Osteocyte (in vitro differentiated cells): ENCODE measurements around the gene MYLIP. TPM values are rescaled to one million over a fixed set of nuclear protein-coding genes. Genes with fewer than 3 reads are reported as not detected.

Experiments used
- DNase-seq: peaks from one replicate; pipeline ENCODE4 v3.0.0; 2021; ENCODE audit warnings: mixed read lengths; ENCODE audit not compliant: unreplicated experiment; ENCODE audit errors: extremely low spot score
- H3K27ac Mint-ChIP-seq: one replicate; pipeline ENCODE4 v1.8.0; 2021; ENCODE audit warnings: mild to moderate bottlenecking, mixed read lengths; ENCODE audit not compliant: unreplicated experiment
- H3K27me3 Mint-ChIP-seq: one replicate; pipeline ENCODE4 v1.8.0; 2021; ENCODE audit warnings: mixed read lengths; ENCODE audit not compliant: unreplicated experiment
- H3K36me3 Mint-ChIP-seq: one replicate; pipeline ENCODE4 v1.8.0; 2021; ENCODE audit warnings: mixed read lengths; ENCODE audit not compliant: unreplicated experiment
- H3K4me1 Mint-ChIP-seq: one replicate; pipeline ENCODE4 v1.8.0; 2021; ENCODE audit warnings: mixed read lengths; ENCODE audit not compliant: unreplicated experiment
- H3K4me3 Mint-ChIP-seq: one replicate; pipeline ENCODE4 v1.8.0; 2021; ENCODE audit warnings: mild to moderate bottlenecking, moderate library complexity, mixed read lengths; ENCODE audit not compliant: unreplicated experiment
- H3K9me3 Mint-ChIP-seq: one replicate; pipeline ENCODE4 v1.8.0; 2021; ENCODE audit warnings: mixed read lengths; ENCODE audit not compliant: unreplicated experiment
- total RNA-seq: library from RNA; stranded (reverse); gene quantifications from 2 replicates; pipeline ENCODE4 v1.2.1, GENCODE V29; 2021
- TF ChIP-seq, protein P1 (sequence below): fragments of 200-600 bp; sonication (generic); IDR thresholded peaks from 2 replicates; pipeline ENCODE4 v1.5.0; 2021; ENCODE audit warnings: antibody characterized with exemption, mild to moderate bottlenecking, moderate library complexity

Gene MYLIP
- total RNA-seq, 1 donor from 2014 or later: 58.5 TPM

DNA sequence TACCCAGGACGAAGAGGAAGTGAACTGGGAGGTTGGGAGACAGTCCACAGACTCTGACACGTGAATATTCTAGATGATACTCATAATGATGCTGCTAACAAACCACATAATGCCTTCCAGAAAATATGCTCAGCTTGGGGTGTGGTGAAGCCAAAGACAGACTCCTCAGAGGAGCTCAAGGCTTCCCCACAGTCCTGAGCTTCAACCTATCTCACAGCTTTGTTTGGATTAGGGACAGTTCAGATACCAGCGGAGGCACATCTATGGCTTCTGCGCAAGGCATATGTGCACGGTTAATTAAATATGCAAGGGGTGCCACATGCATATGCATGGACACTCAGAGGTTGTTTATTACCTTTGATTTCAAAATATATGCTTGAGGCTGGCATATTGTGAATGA is 30.7 kb upstream of the MYLIP start:
- no peaks in the 10 kb centered on the region for H3K9me3 Mint-ChIP-seq
- DNase-seq: no peak
- H3K36me3 Mint-ChIP-seq: no peaks in the 10 kb centered on the region
- H3K27ac Mint-ChIP-seq: no peak overlapping the region
- peaks cover under 1% of the 10 kb centered on the region for H3K4me1 Mint-ChIP-seq
- H3K27me3 Mint-ChIP-seq: no peaks in the 10 kb centered on the region
- TF ChIP-seq, protein P1, sequence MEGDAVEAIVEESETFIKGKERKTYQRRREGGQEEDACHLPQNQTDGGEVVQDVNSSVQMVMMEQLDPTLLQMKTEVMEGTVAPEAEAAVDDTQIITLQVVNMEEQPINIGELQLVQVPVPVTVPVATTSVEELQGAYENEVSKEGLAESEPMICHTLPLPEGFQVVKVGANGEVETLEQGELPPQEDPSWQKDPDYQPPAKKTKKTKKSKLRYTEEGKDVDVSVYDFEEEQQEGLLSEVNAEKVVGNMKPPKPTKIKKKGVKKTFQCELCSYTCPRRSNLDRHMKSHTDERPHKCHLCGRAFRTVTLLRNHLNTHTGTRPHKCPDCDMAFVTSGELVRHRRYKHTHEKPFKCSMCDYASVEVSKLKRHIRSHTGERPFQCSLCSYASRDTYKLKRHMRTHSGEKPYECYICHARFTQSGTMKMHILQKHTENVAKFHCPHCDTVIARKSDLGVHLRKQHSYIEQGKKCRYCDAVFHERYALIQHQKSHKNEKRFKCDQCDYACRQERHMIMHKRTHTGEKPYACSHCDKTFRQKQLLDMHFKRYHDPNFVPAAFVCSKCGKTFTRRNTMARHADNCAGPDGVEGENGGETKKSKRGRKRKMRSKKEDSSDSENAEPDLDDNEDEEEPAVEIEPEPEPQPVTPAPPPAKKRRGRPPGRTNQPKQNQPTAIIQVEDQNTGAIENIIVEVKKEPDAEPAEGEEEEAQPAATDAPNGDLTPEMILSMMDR: no peak
- no peak overlapping the region for H3K4me3 Mint-ChIP-seq

DNA sequence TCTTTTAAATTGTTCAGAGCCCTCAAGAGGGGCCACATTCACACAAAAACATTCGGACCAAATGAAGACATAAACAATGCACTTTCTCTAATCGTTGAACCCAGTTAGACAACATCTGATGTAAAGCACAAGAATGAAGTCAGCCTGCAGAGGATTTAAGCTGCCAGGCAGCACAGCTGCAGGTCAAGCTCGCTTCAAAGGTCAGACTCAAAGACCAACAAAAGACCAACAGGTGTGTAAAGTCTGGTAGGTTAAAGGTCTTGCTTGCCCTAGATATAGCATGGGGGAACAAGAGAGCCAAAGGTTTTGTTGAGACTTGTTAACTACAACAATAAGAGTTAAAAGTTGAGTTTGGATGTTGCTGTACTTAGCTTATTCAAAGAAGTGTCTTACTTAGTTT is 26.7 kb upstream of the MYLIP start:
- Mint-ChIP-seq H3K27me3 (no peaks in the 10 kb centered on the region), H3K9me3 (no peaks in the 10 kb centered on the region), H3K36me3 (no peaks in the 10 kb centered on the region), H3K4me3 (no peak overlapping the region), H3K4me1 (peaks cover 32% of the 10 kb centered on the region), H3K27ac (no peak overlapping the region)
- TF ChIP-seq, protein P1: no peak
- no peak for DNase-seq

DNA sequence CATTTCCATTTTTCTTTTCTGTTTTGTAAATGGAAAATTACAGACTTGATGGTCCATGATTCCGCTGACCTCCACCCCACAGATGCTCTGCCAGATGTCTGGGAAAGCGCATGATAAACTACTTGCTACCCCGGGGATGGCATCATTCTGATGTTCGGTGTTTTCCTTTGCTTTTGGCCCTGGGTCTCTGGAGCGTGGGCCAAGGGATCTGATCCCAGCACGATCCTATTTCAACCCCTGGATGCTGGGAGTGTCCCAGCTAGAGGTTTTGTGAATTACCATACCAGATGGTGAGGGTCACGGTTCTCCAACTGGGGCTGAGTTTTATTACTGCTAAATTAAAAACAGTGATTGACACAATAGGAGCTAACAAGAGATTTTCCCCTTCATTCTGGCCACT is 25.2 kb upstream of the MYLIP start:
- DNase-seq: no peak
- H3K27ac Mint-ChIP-seq: peak overlapping the region; percentile 78
- no peaks in the 10 kb centered on the region for H3K36me3 Mint-ChIP-seq
- no peaks in the 10 kb centered on the region for H3K9me3 Mint-ChIP-seq
- H3K4me1 Mint-ChIP-seq: peaks cover 33% of the 10 kb centered on the region
- H3K4me3 Mint-ChIP-seq: no peak overlapping the region
- TF ChIP-seq, protein P1: no peak
- H3K27me3 Mint-ChIP-seq: no peaks in the 10 kb centered on the region

DNA sequence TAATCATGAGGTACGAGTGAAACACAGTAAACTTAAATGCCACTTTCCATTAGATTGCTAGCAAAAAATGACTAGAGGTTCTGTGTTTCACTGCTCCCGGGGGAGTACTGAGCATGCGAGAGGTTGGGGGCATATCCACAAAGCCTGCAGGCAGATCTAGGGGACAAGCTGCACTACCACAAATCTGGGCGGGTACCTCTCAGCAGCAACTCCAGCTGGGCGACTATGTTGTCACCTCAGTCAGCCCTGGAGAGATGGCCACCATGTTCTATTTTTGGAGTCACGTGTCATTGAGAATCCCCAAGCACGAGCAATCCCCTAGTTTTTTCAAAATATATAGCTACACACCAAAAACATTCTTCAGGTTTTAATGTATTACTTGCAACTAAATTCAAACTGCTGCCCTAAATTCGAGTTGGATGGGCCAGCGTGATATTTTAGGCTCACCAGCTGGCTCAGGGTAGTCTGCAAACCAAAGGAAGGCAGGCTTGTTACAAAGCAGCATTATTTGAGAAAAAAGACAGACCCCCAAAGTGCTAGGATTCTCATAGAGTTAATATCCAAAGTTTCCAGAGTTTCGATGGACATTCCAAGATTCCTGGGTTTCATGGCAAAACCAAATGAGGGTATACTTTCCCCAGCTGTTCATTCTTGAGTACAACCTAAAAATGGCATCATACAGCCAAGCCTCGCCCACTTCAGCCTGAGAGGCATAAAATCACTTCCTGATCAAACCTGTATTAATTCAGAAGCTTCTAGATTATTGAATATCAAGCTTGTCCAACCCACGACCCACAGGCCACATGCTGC is 24.1 kb upstream of the MYLIP start:
- Mint-ChIP-seq H3K36me3 (no peaks in the 10 kb centered on the region), H3K27me3 (no peaks in the 10 kb centered on the region), H3K27ac (peak overlapping the region; percentile 48), H3K9me3 (no peaks in the 10 kb centered on the region), H3K4me1 (peaks cover 33% of the 10 kb centered on the region), H3K4me3 (no peak overlapping the region)
- no peak for DNase-seq
- TF ChIP-seq, protein P1: no peak

DNA sequence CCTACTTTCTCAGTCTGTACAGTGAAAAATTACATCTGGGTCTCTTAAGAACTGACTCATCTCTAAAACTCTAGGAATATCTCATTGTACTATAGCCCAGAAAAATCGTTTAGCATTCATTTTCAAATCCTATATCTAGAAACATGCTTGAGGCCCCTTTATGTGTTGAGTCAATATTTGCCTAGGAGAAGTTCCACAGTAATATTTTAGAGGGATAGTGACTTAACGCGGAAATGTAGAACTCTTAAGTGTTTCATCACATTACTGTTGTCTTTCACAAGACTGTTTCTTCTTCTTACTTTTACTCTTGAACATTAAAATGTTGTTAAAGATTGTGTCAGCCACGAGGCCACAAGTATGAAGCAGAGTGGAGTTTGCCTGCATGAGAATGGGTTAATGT is 23.0 kb upstream of the MYLIP start:
- no peak overlapping the region for H3K4me3 Mint-ChIP-seq
- H3K36me3 Mint-ChIP-seq: no peaks in the 10 kb centered on the region
- peak overlapping the region; percentile 52 for H3K27ac Mint-ChIP-seq
- TF ChIP-seq, protein P1: no peak
- no peaks in the 10 kb centered on the region for H3K9me3 Mint-ChIP-seq
- peaks cover 33% of the 10 kb centered on the region for H3K4me1 Mint-ChIP-seq
- H3K27me3 Mint-ChIP-seq: no peaks in the 10 kb centered on the region
- no peak for DNase-seq
